GM12874 (cell line): Measurements from ENCODE around the gene FAM98C.

Experiments used
- CTCF ChIP-seq: IDR thresholded peaks from 2 replicates; pipeline ENCODE4 v1.5.1; 2011; ENCODE audit warnings: low read depth, mild to moderate bottlenecking, control low read depth, low read length, moderate library complexity; ENCODE audit not compliant: insufficient read depth

The FAM98C gene

GRCh38 chr19:38457690-38458405, 55.0 kb downstream of the FAM98C start:
- TF ChIP-seq CTCF = no peak
